HG03520 (cell line): ENCODE data around the gene CEP128.

Experiments
- ATAC-seq: cut with Tn5 transposase; IDR thresholded peaks from one replicate; pipeline ENCODE4 v1.9.1; 2021; ENCODE audit warnings: mild to moderate bottlenecking, moderate library complexity; ENCODE audit not compliant: unreplicated experiment

Gene CEP128

DNA sequence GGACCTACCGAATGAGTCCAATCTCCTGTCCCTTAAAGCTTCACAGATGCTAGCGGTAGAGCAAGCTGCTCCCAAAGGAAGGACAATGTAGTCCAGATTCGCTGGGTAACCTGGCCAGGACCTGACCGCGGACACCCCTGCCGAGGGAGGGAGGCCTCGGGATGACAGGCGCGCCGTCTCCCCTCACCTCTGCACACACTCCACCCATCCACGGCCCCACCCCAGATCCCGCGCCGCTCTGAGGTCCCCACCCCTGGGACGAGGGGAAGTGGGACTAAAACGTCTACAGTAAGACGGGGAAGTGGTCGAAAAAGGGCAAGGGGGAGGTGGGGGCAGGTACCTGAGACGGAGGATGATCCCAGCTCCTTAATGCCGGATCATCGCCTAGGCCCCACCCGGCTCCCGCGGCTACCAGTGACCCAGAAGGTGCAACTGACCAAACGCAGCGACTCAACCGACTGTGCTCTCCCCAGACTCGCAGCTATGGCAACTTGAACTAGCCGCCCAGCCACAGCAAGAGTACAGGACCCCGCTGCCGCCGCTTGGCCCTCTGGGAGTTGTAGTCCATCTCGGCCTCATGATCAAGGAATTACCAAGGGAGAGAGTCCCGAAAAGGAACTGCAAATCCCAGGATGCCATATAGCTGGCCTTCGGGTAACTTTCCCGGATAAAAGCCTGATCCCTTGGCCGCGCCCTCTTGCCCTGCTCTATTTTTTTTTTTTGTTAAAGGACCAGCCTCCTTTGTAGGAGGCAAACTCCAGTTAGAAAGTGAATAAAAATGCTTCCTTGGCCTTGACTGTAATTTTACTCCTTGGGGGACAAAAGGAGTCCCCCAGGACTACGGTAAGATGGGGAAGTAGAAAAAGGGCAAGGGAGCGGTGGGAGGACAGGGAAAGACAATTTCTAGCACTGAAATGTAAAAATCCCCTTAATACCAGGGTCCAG is at the start of gene CEP128:
Gene CEP128 (minus strand): TSS at position 498 of the 945 bp plus-strand sequence.
- peak; percentile 97 for ATAC-seq

DNA sequence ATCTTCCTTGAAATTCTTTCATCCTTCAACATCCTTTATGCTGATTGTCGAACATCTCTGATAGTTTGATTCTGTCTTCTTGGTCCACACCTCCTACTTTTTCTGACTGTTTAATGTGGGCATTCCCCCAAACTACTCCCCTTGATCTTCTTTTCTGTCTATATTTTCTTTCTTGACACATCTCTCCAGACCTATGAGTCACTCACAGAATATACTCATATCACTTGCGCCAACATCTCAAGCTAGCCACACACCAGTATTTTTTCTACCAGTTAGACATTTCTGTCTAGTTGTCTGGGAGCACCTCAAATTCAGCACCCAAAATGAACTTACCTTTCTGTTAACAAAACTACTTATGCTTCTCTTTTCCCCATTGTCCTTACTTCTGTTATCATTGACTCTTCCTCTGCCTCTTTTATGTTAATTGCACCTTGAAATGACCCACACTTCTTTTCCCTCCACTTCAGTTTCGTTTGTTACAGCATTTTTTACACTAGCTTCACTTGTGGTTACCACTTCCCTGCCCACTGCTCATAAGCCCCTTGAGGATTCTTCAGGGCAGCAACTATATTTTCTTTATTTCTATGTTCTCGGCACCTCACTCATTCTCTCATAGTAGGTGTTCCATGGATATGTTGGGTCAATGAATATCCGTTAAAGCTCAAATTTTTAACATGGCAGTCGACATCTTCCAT is 47.3 kb upstream of the CEP128 start:
- peak; percentile 75 for ATAC-seq

DNA sequence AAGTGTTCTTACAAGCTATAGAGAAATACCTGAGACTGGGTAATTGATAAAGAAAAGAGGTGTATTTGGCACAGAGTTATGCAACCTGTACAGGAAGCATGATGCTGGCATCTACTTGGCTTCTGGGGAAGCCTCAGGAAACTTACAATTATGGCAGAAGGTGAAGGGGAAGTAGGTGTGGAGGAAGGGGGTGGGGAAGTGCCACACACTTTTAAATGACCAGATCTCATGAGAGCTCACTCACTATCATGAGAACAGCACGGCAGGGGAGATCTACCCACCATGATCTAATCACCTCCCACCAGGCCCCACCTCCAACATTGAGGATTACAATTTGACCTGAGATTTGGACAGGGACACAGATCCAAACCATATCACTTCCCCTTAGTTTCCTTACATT is 46.7 kb upstream of the CEP128 start:
- no peak for ATAC-seq

DNA sequence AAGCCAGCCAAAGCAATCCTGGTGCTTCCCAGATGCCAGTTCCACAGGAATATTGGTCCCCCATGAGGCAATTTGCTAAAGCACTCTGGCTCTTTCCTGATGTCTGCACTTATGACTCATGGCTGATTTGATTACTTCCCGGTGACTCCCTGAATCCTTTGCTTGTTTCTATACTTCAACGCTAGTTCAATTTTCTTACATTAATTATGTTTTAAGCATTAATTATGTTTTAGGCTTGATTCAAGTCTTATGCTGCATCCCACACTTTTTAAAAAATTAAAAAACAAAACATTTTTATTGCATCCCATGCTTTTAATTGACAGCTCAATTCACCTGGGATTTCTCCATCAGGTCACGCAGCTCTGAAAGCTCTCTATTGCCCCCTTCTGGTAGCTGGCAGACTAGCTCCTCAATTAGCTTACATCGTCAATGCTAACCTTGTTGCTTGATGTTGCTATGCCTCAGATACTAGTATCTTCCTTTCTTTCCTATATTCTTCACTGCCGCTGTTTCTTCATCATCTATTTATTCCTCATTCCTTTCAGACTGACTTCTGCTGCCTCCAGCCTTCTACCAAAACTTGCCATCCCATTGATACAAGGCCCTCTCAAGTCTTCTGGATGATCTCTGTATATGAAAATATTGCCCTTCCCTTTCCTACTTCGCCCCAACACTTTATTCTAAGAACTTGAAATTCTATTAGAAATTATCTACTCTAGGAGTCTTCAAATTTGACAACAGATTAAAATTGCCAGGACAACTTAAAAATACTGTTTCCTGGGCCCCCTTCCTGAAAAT is 45.9 kb upstream of the CEP128 start:
- ATAC-seq = peak; percentile 49

DNA sequence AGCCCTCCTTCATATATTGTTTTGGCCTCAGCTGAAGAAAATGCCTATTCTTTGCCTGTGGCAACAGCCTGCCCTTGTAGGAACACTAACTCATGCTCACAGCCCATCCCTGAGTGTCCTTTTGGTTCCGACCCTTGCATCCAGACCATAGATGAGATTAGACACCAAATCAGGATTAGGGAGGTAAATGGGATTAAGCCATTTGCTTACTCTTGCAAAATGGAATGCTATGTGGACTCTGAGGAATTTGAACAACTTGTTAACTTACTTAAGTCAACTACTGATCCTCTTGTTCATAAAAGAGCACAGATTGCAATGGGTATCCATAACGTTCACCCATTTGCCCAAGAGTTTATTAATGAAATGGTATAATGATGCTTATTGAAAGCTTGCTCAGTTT is 41.2 kb upstream of the CEP128 start:
- ATAC-seq = no peak

DNA sequence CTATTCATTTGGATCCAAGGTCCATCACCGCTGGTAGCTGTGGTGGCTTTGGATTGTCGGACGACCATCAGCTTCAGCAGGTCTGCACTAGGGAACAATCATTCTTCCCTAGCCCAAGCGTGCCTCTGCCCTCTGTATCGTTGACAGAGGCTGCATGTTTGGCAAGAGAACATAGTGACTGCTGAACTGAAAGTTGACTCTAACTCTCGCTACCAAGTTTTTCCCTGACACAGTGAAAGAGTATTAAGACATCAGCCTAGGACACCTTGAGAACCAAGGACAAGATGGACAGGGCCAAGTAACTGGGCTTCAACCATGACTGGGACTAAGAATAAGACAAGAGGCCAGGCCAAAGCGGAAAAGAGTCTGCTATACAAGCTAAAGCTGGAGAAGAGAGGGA is 40.1 kb upstream of the CEP128 start:
- no peak for ATAC-seq

DNA sequence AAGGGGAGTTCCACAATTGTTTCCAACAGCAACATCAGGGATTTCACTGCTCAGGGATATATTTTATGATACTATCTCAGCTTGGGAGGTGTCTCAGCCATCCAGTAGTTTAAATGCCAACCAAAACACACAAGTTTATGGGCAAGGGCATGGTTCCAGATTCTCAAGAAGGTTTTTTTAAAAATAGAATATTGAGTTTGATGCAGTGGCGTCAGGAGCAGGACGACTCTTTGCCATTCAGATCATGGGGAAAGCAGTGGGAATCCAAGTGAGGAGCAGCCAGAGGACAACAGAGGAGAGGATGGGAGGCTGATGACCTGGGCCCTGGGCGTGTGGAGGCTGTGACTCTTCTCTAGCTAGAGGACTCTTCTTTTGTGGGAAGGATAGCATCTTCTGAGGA is 39.6 kb upstream of the CEP128 start:
- ATAC-seq = no peak

DNA sequence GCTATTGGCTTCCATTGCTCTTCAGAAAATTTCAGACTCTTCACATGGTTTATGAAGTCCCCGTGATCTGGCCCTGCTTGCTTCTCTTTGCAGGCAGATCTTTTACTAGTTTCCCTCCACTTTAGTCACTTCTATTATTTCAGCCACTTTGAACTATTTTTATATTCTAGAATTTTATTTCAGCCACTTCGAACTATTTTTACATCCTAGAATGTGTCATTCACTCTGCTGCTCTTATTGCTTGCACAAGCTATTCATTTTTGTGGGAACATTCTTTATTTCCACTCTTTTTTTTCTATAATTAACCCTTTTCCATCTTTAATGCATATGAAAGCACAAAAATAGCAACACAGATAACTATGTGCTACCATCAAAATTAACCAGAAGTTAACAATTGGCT is 38.4 kb upstream of the CEP128 start:
- no peak for ATAC-seq

DNA sequence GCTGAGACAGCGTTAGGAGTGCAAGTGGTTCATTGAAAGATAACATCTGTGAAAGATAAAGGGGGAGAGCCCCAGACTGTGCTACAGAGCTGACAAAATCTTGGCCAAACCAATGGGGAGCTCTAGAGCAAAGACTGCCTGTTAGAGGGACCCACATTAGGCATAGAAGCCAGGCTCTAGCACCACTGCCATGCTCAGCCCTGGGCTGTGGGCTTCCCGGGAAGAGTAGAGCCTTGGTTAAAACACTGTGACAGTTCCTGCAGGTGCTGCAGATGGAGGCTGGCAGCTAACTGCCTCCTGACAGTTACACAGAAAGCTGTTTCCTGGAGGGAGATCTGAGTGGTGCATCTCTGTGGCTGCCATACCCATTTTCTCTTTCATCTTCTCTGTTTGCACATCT is 36.9 kb upstream of the CEP128 start:
- no peak for ATAC-seq

DNA sequence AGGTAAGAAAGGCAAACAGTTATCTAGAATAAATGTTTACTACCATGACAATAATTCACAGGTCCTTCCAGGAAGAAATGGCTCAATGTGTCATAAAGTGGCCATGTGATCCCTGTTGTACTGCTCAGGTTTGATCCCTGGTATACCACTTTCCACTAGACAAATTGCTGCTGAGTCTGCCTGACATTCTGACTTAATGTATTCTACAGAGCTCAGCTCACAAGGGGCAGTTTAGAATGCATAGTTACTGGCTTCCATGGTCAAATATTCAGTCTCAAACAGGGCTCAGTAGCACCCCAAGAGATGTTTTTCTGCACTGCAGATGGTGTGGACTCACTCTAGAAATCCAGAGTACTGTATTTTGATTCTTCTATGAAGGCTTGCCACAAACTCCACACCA is 35.7 kb upstream of the CEP128 start:
- ATAC-seq = no peak

DNA sequence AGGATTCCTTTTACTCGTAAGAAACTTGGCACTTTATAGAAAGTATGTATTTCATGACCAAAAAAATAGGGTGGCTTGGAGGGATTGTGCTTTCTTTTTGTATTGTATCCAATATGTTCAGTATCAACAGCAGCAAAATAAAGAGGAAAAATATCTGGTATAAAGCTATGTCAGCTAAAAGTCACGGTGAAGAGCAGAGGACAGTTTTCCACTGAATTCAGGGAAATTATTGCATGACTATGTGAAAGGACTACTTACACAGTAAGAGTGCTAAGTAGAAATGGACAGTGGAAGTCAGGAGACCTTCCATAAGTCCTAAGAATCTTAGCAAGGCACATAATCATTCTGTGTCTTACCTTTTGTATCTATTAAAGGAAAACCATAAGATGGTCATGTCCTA is 33.1 kb upstream of the CEP128 start:
- ATAC-seq = no peak

DNA sequence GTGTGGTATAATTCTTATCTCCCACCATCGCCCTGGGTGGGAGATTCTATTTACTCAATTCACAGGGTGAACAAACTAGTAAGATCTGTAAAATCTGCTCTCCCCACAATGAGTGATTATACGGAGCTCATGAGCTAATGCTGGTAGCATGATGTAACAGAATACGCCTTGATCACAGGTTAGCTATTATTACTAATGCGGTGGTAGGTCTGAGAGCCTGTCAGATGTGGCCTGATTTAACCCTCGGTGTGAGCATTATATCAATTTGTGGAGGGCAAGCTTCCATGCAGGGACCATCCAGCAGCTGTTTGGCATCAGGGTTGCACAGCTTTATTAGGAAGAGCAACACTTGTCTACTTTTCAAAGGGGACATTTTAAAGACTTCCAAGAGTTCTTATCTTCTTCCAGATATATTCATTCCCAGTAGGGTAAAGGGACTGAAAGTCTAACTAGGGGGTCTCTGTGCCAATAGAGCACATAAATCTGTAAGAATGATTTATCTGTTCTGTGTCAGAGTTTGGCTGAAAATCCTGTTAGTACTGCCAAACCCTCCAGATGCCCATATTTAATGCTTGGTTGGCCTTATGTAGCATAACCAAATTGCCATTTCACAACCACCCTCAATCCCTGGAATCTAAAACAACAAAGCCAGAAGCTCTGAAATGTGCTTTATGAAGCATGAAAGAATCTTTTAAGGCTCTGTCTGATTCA is 32.5 kb upstream of the CEP128 start:
- no peak for ATAC-seq

DNA sequence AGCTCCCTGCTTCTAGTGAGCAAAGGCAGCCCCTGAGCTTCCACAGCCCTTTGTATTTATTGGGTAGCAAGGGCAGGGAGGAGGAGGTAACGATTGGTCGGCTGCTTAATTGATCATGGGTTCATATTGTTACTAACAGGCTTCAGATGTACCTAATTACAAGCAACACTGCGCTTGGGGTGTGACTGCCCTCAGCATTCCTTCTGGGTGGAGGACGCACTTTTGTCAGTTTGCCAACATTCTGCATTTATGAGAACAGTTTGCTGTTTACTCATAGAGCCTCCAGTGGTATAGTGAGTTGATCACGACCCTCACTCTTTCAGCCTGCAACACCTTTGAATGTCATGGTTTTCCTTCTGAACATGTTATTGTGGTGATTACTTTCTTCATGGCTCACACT is 23.5 kb upstream of the CEP128 start:
- ATAC-seq = no peak

DNA sequence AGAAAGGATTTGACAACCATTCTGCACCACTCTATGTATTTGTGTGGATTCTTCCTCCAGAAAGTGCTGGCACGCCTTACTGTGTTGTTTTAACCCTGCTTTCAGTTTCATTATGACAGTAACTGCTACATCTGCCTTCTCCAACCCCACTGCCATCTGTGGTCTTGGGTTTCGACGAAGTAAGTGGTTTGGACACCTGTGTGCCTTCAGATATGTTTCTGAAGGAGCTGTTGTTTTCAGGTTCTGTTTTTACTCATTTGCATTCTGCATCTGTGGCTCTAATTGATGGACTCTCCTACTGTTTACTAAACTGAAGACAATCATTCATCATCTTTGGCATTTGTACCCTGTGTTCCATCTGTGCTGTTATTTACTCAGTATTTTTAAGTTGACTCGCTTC is 18.0 kb upstream of the CEP128 start:
- ATAC-seq = peak; percentile 97

DNA sequence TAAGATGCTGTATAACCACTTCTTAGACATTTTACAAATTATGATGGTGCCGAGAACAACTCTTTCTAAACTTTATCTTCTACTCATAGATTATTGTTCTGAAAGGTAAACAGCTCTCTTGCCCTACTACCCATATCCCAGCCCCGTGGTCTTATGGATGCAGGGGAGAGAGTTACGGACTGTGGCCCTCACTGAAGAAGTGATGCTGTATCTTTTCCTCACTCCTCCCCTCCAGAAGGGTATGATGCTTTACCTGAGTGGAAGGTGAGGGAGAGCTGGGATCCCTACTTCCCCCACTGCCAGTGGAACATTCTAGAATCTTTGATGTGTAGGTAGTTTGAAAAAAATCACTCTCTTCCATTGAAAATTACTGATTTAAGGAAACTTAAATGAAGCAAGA is 17.4 kb upstream of the CEP128 start:
- no peak for ATAC-seq

DNA sequence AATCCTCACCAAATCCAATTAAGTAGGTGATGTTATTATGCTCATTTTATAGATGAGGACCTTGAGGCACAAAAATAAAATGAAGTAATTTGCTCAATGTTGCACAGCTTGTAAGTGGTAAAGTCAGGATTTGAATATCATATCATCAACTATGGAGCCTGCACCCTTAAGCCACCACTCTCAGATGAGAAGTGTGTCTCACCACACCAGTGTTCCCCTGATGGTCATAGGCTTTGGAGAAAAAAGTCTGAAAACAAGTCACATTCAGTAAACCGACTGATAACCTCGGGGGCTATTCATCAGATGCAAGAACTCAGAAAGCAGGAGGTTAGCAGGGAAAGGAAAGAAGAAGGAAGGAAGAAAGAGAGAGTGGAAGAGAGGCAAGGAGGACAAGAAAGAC is 16.7 kb upstream of the CEP128 start:
- ATAC-seq = no peak

DNA sequence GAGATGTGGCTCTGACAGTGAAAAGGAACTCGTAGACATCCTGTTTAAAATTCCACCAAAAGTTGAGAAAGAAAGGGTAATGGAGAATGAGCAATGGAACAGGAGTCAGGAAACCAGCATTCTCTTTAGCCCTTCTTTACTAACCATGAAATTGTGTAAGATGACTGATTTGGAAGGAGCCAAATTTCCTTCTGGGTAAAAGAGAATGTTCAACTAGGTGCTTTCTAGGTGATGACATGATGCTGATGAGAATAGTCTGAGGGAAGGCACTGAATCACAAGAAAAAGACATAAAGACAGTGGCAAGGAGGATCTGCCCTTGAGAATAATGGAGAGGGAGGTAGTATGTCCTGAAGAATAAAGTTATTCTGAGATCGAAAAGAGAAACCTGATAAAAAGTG is 16.1 kb upstream of the CEP128 start:
- ATAC-seq = no peak

DNA sequence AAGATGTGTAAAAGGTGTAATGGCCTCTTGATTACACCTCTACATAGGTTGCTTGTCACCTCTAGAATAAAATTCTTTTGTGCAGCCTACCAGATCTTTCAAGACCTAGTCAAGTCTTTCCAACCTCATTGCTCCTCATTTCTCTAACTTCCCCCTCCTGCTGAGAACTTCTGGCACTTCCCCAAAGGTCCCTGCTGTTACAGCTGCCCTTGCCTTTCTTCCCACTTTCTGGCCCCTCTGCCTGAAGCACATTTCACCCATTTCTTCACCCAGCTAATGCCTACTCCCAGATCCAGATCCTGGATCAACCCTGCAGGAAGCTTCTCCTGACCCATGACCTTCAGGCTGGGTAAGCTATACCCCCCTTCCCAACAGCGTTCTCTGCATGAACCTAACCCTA is 15.4 kb upstream of the CEP128 start:
- ATAC-seq = no peak

DNA sequence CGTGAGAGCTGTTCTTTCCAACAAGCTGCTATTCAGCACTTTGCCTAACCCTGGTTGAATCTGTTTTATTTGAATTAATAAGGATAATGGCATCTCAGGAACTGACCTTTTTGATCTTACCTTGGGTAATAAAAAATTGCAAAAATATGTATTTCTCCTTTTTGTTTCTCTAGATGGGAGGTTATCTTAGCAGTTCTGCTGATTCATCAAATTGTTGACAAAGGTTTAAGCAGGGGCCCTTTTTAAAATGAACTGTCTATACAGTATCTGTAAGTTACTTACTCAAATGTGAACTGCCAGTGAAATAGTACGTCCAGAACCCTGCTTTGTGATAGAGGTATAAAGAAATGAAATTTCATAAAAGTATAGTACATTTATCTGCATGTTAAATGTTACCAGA is 14.6 kb upstream of the CEP128 start:
- no peak for ATAC-seq

DNA sequence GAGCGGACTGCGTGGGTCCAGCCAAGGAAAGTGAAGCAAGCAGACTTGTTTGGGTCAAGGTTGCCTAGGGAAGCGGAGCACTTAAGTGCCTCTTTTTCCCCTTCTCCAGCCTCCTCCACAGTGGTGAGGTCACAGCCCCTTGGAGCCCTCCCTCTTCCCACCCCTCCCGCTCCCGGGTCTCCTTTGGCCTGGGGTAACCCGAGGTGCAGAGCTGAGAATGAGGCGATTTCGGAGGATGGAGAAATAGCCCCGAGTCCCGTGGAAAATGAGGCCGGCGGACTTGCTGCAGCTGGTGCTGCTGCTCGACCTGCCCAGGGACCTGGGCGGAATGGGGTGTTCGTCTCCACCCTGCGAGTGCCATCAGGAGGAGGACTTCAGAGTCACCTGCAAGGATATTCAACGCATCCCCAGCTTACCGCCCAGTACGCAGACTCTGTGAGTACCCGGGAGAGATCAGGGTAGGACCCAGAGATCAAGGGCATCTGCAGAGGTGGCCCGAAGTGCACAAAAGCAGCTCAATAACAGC is 13.9 kb upstream of the CEP128 start, which contains the start of gene TSHR:
Gene TSHR (plus strand): TSS at position 206 of the 526 bp plus-strand sequence. CDS start 60 bp downstream, at position 266.
- ATAC-seq = no peak
